ENCODE results near the gene AQP7. TPM values are rescaled to one million over a fixed set of nuclear protein-coding genes. Genes with fewer than 3 reads are reported as not detected.
A peak's percentile ranks its signal among the peaks of the same experiment; 100 is the strongest.
"Not testable (repeated sequence)": the region's sequence is repeated elsewhere in the genome, so short reads cannot be mapped to it uniquely, and the experiment has no call there.

The AQP7 gene
- total RNA-seq (2022) (not detected in 2 replicates), Bru-seq, nascent RNA (not detected), BruChase-seq, experiment 1, labeled RNA remaining after a 6-hour chase (not detected), BruChase-seq, experiment 2, labeled RNA remaining after a 2-hour chase (not detected)
- long read RNA-seq = 0 reads

- CTCF ChIA-PET = interaction anchor here (0.6 to 5.0 kb wide), 14 partner anchors 10 to 329 kb away, joined by 3 to 114 read pairs (median 6); partner anchors contain the start of genes AQP3 and NOL6
- not testable (repeated sequence) for BruUV-seq (replicated peaks); H3K27ac Mint-ChIP-seq (ENCODE audit: low read depth, unreplicated experiment); H3K9me3 Mint-ChIP-seq (ENCODE audit: unreplicated experiment); H3K27me3 Mint-ChIP-seq (ENCODE audit: insufficient read depth, unreplicated experiment); DNase-seq (ENCODE audit: unreplicated experiment); H3K4me1 Mint-ChIP-seq (ENCODE audit: insufficient read depth, unreplicated experiment); H3K4me3 Mint-ChIP-seq (ENCODE audit: unreplicated experiment); H3K36me3 Mint-ChIP-seq (ENCODE audit: insufficient read depth, unreplicated experiment)
- intact Hi-C loops (cut with micrococcal nuclease) = loop anchor here (2.0 to 5.0 kb wide), 4 partner anchors 115 to 320 kb away; no protein-coding TSS in a partner anchor
- POLR2A ChIA-PET = interaction anchor here (1.3 kb wide), 1 partner anchor 71 kb away, joined by 4 read pairs; the partner anchor contains the start of gene NOL6
Observed at GRCh38 chr9:33402371-33402770, at the start of gene AQP7. TSS of gene AQP7 (minus strand) at chr9:33402568. CDS start at chr9:33401262, 1,306 bp downstream.

- no peaks in the 10 kb centered on the region for H3K27me3 Mint-ChIP-seq (ENCODE audit: insufficient read depth, unreplicated experiment)
- H3K27ac Mint-ChIP-seq (ENCODE audit: low read depth, unreplicated experiment) = no peak overlapping the region
- CTCF ChIA-PET = interaction anchor here (0.6 to 6.4 kb wide), 11 partner anchors 9 to 623 kb away, joined by 3 to 91 read pairs (median 7); partner anchors contain the start of gene AQP7
- peaks cover 6% of the 10 kb centered on the region for H3K36me3 Mint-ChIP-seq (ENCODE audit: insufficient read depth, unreplicated experiment)
- intact Hi-C loops (cut with micrococcal nuclease) = no loop called here
- DNase-seq (ENCODE audit: unreplicated experiment) = no peak
- POLR2A ChIA-PET = no interaction called here
- H3K9me3 Mint-ChIP-seq (ENCODE audit: unreplicated experiment) = no peaks in the 10 kb centered on the region
- BruUV-seq (replicated peaks) = no TSS peak
- H3K4me1 Mint-ChIP-seq (ENCODE audit: insufficient read depth, unreplicated experiment) = peaks cover 25% of the 10 kb centered on the region
- H3K4me3 Mint-ChIP-seq (ENCODE audit: unreplicated experiment) = no peak overlapping the region
- TF ChIP-seq CTCF (IDR thresholded peaks at IDR 0.05; ENCODE audit: unreplicated experiment) = no peak
Observed at GRCh38 chr9:33450621-33451146, 48.3 kb upstream of the AQP7 start.

GRCh38 chr9:33449715-33450114, 47.3 kb upstream of the AQP7 start:
- BruUV-seq (replicated peaks) = no TSS peak
- DNase-seq (ENCODE audit: unreplicated experiment) = no peak
- CTCF ChIA-PET = interaction anchor here (0.6 to 6.4 kb wide), 8 partner anchors 15 to 306 kb away, joined by 3 to 91 read pairs (median 4); no protein-coding TSS in a partner anchor
- H3K9me3 Mint-ChIP-seq (ENCODE audit: unreplicated experiment) = no peaks in the 10 kb centered on the region
- H3K4me1 Mint-ChIP-seq (ENCODE audit: insufficient read depth, unreplicated experiment) = peaks cover 34% of the 10 kb centered on the region
- POLR2A ChIA-PET = interaction anchor here (0.7 kb wide), 1 partner anchor 1157 kb away, joined by 3 read pairs; no protein-coding TSS in a partner anchor
- peaks cover 6% of the 10 kb centered on the region for H3K36me3 Mint-ChIP-seq (ENCODE audit: insufficient read depth, unreplicated experiment)
- intact Hi-C loops (cut with micrococcal nuclease) = no loop called here
- no peak overlapping the region for H3K4me3 Mint-ChIP-seq (ENCODE audit: unreplicated experiment)
- TF ChIP-seq CTCF (IDR thresholded peaks at IDR 0.05; ENCODE audit: unreplicated experiment) = no peak
- no peak overlapping the region for H3K27ac Mint-ChIP-seq (ENCODE audit: low read depth, unreplicated experiment)
- H3K27me3 Mint-ChIP-seq (ENCODE audit: insufficient read depth, unreplicated experiment) = no peaks in the 10 kb centered on the region

- Mint-ChIP-seq H3K4me3 (ENCODE audit: unreplicated experiment) (peak overlapping the region; percentile 67), H3K9me3 (ENCODE audit: unreplicated experiment) (no peaks in the 10 kb centered on the region), H3K4me1 (ENCODE audit: insufficient read depth, unreplicated experiment) (peaks cover 44% of the 10 kb centered on the region), H3K27me3 (ENCODE audit: insufficient read depth, unreplicated experiment) (no peaks in the 10 kb centered on the region), H3K27ac (ENCODE audit: low read depth, unreplicated experiment) (no peak overlapping the region), H3K36me3 (ENCODE audit: insufficient read depth, unreplicated experiment) (peaks cover 6% of the 10 kb centered on the region)
- intact Hi-C loops (cut with micrococcal nuclease) = no loop called here
- no TSS peak for BruUV-seq (replicated peaks)
- TF ChIP-seq CTCF (IDR thresholded peaks at IDR 0.05; ENCODE audit: unreplicated experiment) = no peak
- ChIA-PET POLR2A (interaction anchor here (0.6 to 1.6 kb wide), 8 partner anchors 17 to 241 kb away, joined by 3 to 6 read pairs (median 4); partner anchors contain the start of gene NOL6), CTCF (interaction anchor here (0.6 to 6.4 kb wide), 19 partner anchors 10 to 304 kb away, joined by 3 to 91 read pairs (median 4); partner anchors contain the start of gene NOL6)
- no peak for DNase-seq (ENCODE audit: unreplicated experiment)
Observed at GRCh38 chr9:33447799-33448553, 45.6 kb upstream of the AQP7 start.

Measured in MCF 10A (cell line).